K562 (cell line): ENCODE data around the gene RNF41.

ENCODE experiments used
- CAMTA2 ChIP-seq: fragments of 250-450 bp; sonication (Bioruptor Pico); conservative IDR thresholded peaks from 2 replicates; pipeline ENCODE4 v1.5.1; 2022
- CHD2 ChIP-seq: IDR thresholded peaks from 2 replicates; pipeline ENCODE4 v1.6.1; 2011; ENCODE audit warnings: low read depth, low read length
- EZH2 ChIP-seq: IDR thresholded peaks from 2 replicates; pipeline ENCODE4 v1.6.1; 2012; ENCODE audit warnings: low read depth, mild to moderate bottlenecking, inconsistent platforms, low read length, borderline replicate concordance
- GATAD2A ChIP-seq: fragments of 450-650 bp; IDR thresholded peaks from 2 replicates; pipeline ENCODE4 v1.6.1; 2017
- GTF2F1 ChIP-seq: IDR thresholded peaks from 2 replicates; pipeline ENCODE4 v1.6.1; 2011; ENCODE audit warnings: low read depth, low read length, improper control_type of control experiment
- HMG20A ChIP-seq: fragments of 450-650 bp; formaldehyde crosslinking; conservative IDR thresholded peaks from 2 replicates; pipeline ENCODE4 v1.4.0; 2020; ENCODE audit warnings: mild to moderate bottlenecking, mixed read lengths
- IRF2 ChIP-seq: sonication (generic); formaldehyde crosslinking; IDR thresholded peaks from 2 replicates; pipeline ENCODE4 v1.8.1; 2022; ENCODE audit warnings: mild to moderate bottlenecking, missing genetic modification reagents
- NFXL1 ChIP-seq: fragments of 450-650 bp; formaldehyde crosslinking; IDR thresholded peaks from 2 replicates; pipeline ENCODE4 v1.4.0; 2021; ENCODE audit warnings: mild to moderate bottlenecking
- RBM14 ChIP-seq: fragments of 200-400 bp; formaldehyde crosslinking; IDR thresholded peaks from 2 replicates; pipeline ENCODE4 v1.6.1; 2018; ENCODE audit warnings: low read depth, mild to moderate bottlenecking, low read length, moderate library complexity, borderline replicate concordance; ENCODE audit not compliant: insufficient read depth
- RFX5 ChIP-seq: IDR thresholded peaks from 2 replicates; pipeline ENCODE4 v1.6.1; 2011; ENCODE audit warnings: low read depth, mild to moderate bottlenecking, improper control_type of control experiment, low read length
- STAT5B ChIP-seq: fragments of 250-450 bp; sonication (Bioruptor Pico); IDR thresholded peaks from 2 replicates; pipeline ENCODE4 v1.8.0; 2021; ENCODE audit warnings: mild to moderate bottlenecking, inconsistent platforms
- ZNF274 ChIP-seq: IDR thresholded peaks from 2 replicates; pipeline ENCODE4 v1.6.1; 2011; ENCODE audit warnings: low read depth, mild to moderate bottlenecking, low read length, moderate library complexity, borderline replicate concordance
- TF ChIP-seq, protein P1 (sequence below): fragments of 250-450 bp; sonication (Bioruptor Pico); IDR thresholded peaks from 2 replicates; pipeline ENCODE4 v1.4.0; 2020; ENCODE audit warnings: mild to moderate bottlenecking, moderate library complexity

DNA sequence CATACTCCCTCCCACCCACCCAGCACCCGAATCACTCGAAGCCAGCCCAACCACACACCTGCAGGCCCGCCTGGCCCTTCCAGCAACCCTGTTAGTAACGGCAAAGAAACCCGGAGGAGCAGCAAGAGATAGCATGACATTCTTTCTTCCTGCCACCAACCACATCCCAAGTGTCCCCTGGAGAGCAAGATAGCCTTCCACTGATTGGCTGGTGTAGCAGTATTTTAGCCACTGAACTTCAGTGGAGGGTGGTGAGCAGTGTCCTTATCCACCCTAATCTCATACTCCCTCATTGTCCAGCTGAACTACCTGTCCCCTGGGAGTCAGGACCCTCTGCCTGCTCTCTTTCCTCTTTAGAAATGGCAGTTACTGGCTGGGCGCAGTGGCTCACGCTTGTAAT lies 7.4 kb upstream of the RNF41 start:
- TF ChIP-seq STAT5B (no peak), GATAD2A (no peak), RFX5 (no peak), ZNF274 (no peak), HMG20A (CRISPR knock-in tag) (no peak), NFXL1 (CRISPR knock-in tag) (no peak), RBM14 (no peak), CAMTA2 (CRISPR knock-in tag) (no peak), EZH2 (no peak), CHD2 (no peak), IRF2 (CRISPR knock-in tag) (no peak), GTF2F1 (no peak)
- TF ChIP-seq, protein P1, sequence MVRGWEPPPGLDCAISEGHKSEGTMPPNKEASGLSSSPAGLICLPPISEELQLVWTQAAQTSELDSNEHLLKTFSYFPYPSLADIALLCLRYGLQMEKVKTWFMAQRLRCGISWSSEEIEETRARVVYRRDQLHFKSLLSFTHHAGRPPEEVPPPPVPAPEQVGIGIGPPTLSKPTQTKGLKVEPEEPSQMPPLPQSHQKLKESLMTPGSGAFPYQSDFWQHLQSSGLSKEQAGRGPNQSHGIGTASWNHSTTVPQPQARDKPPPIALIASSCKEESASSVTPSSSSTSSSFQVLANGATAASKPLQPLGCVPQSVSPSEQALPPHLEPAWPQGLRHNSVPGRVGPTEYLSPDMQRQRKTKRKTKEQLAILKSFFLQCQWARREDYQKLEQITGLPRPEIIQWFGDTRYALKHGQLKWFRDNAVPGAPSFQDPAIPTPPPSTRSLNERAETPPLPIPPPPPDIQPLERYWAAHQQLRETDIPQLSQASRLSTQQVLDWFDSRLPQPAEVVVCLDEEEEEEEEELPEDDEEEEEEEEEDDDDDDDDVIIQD, result no peak
